UCSD-AML1 (cell line): ENCODE results near the gene STX4.

Experiments used
- DNase-seq: peaks from one replicate; lab custom pipeline; 2025; ENCODE audit not compliant: unreplicated experiment; lab: John Stamatoyannopoulos, UW

STX4 gene

DNA sequence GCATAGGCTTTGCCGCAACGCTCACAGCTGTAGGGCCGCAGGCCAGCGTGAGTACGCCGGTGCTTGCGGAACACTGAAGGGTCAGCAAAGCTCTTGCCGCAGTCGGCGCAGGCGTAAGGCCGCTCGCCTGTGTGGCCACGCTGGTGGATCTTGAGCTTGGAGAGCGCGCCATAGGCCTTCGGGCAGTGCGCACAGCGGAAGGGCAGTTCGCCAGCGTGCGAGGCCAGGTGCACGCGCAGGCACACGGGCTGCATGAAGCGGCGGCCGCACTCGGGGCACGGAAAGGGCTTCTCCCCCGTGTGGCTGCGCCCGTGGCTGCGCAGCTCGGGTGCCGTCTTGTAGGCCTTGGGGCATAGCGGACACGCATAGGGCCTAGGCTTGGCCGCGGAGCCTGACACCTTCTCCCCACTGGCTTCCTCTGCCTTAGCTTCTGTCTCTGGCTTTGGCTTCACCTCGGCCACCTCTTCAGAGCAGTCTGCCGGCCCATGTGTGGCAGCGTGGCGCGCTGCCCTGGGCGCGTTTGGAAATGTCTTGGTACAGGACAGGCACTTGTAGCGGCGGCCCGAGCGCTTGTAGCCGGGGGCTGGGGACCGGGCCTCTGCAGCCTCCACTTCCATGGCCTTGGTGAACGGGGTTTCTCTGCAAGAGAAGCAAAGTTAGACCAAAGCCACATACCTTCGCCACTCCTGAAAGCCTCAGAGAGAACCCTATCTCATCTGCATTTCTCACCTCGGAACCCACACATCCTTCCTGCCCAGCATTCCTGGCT is 30.7 kb downstream of the STX4 start:
- DNase-seq = peak; percentile 57

DNA sequence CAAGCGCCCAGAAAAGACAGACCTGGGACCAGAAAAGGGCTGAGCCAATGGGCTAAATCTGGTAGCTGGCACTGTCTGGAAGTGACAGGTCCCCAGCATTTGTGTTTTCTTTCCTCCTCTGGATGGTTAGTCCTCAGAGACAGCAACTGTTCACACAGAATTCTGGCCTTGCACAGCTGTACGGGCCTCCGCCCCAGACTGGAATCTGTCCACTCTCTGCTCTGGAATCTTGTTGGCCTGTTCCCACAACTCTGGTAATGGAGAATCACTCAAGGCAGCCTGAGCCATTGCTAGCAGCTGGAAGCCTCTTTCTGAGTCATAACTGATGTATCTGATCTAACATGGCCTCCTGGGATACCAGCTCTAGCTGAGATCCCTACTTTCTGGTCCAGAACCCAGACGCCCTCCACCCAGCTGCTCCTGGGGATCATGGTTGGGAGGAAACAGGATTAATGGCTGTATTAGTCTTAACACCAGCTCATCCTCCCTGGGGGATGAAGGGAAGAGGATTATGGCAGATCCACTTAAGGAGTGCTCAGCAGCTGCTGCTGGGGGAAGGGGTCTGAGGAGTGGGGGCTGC is 31.6 kb downstream of the STX4 start:
- DNase-seq = no peak

DNA sequence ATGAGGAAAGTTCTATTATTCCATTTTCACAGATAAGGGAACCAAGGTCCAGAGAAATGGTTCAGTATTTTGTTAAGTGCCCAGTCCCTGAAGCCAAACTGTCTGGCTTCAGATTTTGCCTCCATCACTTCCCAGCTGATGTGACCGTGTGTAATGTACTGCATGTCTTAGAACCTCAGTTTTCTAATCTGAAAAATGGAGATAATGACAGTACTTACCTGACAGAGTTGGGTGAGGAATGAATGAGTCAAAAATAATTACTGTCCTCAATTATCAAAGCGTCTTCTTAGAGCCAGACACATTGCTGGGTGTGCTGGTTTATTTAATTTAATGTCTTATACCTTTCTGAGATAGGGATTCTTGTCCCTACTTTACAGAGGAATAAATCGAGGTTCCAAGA is 34.0 kb downstream of the STX4 start:
- DNase-seq = no peak

DNA sequence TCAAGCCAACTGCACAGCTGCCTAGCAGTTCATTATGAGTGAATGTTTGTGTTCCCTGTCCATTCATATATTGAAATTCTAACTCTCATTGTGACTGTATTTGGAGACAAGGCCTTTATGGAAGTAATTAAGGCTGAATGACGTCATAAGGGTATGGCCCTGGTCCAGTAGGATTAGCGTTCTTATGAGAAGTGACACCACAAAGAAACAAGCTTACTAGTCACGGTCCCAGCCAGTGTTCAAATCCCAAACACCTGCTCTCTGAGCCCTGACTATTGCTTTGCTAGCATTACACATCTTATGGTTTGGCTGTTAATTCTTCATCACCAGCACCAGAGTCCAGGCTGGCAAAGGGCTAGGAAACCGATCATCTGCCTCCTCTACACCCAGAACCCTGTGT is 38.5 kb downstream of the STX4 start:
- no peak for DNase-seq

DNA sequence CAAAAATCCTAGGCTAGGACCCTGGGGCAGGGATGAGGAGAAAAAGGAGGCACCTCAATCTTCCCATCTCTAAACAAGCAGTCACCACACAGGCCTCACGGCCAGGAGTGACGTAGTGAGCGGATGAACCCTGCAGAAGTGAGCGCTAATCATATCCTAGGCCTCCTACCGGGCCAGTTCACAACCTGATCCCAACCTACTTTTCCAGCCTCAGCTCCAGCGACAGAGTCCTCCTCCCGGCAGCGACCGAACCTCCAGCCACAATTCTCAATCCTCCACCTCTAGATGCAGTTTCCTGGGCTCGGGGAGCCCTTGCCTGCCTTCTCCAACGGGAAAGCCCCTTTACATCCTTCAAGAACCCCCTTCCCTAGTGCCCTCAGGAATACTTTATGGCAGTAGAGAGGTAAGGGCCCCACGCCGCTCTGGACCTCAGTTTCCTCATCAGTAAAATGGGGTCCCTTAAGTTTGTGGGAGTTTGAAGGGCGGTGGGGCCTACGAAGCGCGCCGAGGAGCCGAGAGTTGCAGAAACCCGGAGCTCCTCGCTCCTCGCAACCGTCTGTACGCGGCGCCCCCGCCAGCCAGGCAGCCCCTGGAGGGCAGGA is 39.3 kb downstream of the STX4 start:
- DNase-seq = peak; percentile 58

DNA sequence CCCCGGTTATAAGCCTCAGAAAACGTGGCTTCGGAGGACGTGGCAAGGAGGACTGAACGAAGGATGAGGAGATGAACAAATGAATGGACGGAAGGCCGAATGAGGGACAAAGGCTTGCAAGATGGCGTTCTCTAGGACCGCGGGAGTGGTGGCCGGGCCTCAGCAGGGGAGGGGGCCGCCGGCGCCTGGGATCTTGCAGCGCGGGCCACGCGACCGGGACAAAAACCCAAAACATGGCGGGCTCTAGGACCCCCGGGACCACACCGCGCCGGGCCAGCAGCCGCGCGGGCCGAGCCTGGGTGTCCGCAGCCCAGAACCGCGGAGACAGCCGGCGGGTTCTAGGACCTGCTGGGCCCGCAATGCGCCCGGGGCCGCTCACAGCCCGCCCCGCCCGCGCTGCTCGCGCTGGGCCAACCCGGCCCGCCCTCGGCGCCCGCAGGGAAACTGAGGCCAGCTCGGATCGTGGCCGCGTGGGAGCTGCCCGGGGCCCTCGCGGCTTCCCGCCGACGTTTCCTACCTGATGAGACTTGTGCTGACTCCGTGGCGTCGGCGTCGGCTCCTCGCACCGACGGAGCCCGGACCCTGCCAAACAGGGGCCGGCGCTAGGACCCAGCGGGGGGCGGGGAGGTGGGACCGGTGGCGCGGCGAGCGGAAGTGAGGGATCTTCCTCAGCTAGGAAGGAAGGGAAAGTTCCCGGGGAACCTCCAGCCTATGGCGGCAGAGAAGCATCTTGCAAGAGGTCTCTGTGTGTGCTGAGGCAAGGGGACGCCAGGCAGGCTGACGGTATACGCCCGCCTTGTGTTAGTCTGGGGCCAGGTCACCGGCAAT is 40.0 kb downstream of the STX4 start:
- DNase-seq = peak; percentile 92

DNA sequence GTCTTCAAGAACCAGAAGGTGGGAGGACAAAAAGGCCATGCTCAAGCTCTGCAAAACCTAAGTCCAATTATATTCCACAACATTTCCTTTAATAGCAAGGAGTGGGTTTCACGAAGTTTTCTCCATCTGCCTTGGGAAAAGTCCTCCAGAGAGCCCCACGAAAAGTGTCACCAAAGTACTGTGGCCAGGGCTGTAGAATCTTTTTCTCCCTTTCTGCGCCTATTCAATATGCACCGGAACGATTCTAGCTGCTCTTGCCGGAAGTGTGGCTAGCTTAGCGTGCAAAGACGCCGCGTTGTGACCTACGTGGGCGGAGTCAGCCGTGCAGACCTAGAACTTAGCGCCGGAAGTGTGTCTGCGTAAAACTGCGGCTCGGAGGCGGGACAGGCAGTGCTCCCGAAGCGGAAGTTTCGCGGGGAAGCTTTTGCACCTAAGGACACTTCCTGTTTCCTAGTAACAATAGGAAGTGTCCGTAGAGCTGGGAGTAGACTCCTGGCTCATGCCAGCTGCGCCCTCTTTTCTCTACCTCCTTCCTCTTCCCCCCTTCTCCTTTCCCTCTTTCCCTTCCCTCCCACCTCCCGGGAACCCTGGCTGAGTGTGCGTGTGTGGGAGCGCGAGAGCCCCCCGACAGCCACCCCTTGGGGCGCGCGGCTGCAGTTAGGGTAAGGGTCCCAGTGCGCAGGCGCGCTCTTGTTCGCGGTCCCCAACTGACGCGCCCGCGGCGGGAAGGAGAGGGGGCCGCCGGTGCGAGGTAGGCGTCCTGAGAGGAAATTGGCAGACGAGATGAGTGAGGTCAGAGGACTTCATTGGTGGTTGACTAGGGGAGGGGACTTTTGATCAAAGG is 40.8 kb downstream of the STX4 start, which contains the start of the genes ZNF646 and ZNF668:
Gene ZNF646, plus strand, starts transcription at position 453 of the 844 bp plus-strand sequence. CDS start 1,903 bp downstream, outside the sequence.
Gene ZNF668, minus strand, starts transcription at position 271 of the 844 bp plus-strand sequence. CDS start 9,781 bp downstream, outside the sequence.
- peak; percentile 98 for DNase-seq

DNA sequence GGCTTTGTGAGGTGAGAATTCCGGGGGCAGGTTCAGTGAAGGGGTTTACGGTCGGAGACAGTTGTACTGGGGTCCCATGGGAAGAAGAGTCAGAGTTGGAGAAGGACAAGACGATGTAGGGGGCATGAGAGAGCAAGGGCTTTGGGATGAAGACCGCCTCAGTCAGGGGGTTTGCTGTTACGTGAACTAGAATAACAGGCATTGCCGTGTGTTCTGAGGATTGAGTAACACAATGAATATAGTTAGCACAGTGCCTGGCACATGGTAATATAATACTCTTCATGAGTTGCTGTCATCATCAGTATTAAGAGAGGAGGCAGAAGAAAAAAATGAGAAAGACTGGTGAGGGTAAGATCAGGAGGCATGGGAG is 41.4 kb downstream of the STX4 start:
- DNase-seq = no peak

DNA sequence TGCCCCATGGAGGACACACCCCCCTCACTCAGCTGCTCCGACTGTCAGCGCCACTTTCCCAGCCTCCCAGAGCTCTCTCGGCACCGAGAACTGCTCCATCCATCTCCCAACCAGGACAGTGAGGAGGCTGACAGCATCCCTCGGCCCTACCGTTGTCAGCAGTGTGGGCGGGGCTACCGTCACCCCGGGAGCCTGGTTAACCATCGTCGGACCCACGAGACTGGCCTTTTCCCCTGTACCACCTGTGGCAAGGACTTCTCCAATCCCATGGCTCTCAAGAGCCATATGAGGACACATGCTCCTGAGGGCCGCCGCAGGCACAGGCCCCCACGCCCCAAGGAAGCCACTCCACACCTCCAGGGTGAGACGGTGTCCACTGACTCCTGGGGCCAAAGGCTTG is 43.0 kb downstream of the STX4 start:
- DNase-seq = no peak

DNA sequence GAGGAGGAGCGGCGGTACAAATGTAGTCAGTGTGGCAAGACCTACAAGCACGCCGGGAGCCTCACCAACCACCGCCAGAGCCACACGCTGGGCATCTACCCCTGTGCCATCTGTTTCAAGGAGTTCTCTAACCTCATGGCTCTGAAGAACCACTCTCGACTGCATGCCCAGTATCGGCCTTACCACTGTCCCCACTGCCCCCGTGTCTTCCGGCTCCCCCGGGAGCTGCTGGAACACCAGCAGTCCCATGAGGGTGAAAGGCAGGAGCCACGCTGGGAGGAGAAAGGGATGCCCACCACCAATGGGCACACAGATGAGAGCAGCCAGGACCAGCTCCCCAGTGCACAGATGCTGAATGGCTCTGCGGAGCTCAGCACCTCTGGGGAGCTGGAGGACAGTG is 43.7 kb downstream of the STX4 start:
- DNase-seq = no peak

DNA sequence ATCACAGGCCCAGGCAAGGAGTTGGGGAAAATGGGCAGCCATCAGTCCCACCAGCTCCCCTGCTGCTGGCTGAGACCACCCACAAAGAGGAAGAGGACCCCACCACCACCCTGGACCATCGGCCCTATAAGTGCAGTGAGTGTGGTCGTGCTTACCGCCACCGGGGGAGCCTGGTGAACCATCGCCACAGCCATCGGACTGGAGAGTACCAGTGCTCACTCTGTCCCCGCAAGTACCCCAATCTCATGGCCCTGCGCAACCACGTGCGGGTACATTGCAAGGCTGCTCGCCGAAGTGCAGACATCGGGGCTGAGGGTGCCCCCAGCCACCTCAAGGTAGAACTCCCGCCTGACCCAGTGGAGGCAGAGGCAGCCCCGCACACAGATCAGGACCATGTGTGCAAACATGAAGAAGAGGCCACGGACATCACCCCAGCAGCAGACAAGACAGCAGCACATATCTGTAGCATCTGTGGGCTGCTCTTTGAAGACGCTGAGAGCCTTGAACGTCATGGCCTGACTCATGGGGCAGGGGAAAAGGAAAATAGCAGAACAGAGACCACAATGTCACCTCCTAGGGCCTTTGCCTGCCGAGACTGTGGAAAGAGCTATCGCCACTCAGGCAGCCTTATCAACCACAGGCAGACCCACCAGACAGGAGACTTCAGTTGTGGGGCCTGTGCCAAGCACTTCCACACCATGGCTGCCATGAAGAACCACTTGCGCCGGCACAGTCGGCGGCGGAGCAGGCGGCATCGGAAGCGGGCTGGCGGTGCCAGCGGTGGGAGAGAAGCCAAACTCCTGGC is 44.4 kb downstream of the STX4 start:
- DNase-seq = no peak

DNA sequence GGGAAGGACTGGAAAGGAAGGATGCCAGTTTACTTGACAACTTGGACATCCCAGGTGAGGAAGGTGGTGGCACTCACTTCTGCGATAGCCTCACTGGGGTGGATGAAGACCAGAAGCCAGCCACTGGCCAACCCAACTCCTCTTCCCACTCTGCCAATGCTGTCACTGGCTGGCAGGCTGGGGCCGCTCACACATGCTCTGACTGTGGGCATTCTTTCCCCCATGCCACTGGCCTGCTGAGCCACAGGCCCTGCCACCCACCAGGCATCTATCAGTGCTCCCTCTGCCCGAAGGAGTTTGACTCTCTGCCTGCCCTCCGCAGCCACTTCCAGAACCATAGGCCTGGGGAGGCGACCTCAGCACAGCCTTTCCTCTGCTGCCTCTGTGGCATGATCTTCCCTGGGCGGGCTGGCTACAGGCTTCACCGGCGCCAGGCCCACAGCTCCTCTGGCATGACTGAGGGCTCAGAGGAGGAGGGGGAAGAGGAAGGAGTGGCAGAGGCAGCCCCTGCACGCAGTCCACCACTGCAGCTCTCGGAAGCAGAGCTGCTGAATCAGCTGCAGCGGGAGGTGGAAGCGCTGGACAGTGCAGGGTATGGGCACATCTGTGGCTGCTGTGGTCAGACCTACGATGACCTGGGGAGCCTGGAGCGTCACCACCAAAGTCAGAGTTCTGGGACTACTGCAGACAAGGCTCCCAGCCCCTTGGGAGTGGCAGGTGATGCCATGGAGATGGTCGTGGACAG is 45.4 kb downstream of the STX4 start:
- no peak for DNase-seq

DNA sequence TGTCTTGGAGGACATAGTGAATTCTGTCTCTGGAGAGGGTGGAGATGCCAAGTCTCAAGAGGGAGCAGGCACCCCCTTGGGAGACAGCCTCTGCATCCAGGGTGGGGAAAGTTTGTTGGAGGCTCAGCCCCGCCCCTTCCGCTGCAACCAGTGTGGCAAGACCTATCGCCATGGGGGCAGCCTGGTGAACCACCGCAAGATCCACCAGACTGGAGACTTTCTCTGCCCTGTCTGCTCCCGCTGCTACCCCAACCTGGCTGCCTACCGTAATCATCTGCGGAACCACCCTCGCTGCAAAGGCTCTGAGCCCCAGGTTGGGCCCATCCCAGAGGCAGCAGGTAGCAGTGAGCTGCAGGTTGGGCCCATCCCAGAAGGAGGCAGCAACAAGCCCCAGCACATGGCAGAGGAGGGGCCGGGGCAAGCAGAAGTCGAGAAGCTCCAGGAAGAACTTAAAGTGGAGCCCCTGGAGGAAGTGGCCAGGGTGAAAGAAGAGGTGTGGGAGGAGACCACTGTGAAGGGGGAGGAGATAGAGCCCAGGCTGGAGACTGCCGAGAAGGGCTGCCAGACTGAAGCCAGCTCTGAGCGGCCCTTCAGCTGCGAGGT is 46.1 kb downstream of the STX4 start:
- DNase-seq = peak; percentile 28

DNA sequence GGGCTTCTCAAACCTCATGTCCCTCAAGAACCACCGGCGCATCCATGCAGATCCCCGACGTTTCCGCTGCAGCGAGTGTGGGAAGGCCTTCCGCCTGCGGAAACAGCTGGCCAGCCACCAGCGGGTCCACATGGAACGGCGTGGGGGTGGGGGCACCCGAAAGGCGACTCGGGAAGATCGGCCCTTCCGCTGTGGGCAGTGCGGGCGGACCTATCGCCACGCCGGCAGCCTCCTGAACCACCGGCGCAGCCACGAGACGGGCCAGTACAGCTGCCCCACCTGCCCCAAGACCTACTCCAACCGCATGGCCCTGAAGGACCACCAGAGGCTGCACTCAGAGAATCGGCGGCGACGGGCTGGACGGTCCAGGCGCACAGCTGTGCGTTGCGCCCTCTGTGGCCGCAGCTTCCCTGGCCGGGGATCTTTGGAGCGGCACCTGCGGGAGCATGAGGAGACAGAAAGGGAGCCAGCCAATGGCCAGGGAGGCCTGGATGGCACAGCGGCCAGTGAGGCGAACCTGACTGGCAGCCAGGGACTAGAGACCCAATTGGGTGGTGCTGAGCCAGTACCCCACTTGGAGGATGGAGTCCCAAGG is 46.8 kb downstream of the STX4 start:
- DNase-seq = no peak

DNA sequence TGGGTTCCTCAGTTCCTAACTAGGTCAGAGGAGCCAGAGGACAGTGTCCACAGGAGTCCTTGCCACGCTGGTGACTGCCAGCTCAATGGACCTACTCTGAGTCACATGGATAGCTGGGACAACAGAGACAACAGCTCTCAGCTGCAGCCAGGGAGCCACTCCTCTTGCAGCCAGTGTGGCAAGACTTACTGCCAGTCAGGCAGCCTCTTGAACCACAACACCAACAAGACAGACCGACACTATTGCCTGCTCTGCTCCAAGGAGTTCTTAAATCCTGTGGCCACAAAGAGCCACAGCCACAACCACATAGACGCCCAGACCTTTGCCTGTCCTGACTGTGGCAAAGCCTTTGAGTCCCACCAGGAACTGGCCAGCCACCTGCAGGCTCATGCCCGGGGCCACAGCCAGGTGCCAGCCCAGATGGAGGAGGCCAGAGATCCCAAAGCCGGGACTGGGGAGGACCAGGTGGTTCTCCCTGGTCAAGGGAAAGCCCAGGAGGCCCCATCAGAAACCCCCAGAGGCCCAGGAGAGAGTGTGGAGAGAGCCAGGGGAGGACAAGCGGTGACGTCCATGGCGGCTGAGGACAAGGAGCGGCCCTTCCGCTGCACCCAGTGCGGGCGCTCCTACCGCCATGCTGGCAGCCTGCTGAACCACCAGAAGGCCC is 47.5 kb downstream of the STX4 start:
- no peak for DNase-seq

DNA sequence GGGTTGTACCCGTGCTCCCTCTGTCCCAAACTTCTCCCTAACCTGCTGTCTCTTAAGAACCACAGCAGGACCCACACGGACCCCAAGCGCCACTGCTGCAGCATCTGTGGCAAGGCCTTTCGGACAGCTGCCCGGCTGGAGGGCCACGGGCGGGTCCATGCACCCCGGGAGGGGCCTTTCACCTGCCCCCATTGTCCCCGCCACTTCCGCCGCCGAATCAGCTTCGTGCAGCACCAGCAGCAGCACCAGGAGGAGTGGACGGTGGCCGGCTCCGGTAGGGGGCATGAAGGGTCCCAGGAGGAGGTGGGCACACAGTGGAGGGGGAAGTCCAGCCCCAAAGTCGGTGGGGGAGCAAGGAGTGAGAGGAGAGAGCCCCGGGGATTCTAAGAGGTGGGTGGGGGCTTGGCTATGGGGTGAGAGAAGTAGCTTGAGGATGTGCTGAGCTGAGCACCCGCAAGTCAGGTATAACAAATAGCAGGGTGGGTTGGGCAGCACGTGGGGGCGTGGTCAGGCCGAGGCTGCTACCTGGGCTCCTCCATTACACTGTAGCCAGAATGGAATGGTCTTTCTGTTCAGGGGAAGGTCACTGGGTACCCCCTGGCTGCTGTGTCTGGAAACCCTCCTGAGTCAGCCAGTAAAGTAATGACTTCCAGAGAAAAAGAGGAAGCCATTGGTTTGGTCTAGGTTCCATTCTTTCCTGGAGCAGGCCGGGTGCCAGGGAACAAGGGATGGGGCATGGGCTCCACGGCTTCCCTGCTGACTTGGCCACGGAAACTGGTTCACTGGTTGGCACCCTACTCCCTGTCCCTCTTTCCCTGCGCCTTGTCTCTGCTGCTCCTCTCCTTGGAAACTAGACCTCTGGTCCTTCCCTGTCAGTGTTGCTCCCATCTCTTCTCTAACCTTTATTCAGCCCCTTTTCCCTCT is 48.3 kb downstream of the STX4 start:
- DNase-seq = no peak
